ENCODE results near the gene EDRF1. TPM values are rescaled to one million over a fixed set of nuclear protein-coding genes. Genes with fewer than 3 reads are reported as not detected.

Gene EDRF1
- total and polyA plus RNA-seq, 2 of the 4 experiments (the other 2 are of a cell fraction) = 17.0 to 24.9 TPM

DNA sequence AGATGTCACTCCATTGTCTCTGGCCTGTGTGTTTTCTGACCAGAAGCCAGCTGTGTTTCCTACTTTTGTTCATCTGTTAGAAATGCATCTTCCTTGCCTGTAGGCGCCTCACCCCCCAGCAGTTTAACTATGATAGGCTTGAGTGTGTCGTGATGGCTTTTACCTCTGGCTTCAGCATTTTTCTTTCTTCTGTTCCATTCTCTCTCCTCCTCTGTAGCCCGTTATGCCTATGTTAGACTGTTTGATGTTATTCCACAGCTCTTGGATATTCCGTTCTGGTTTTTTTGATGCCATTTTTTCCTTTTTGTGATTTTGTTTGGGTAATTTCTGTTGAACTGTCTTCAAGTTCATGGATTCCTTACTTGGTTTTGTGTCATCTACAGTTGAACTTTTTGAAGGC, 38.2 kb downstream of the EDRF1 start:
- in situ Hi-C loops (cut with MboI; ENCODE audit: low sequenced_read_pairs) = no loop called here
- DNase-seq (no peak), ATAC-seq (ENCODE audit: low read depth) (no peak)
- Histone ChIP-seq H3K4me2 (ENCODE audit: low read depth, low read length) (no peak overlapping the region), H3K27ac (ENCODE audit: insufficient read depth, low read length) (no peak overlapping the region), H2BK20ac (ENCODE audit: low read depth, low read length) (no peak overlapping the region), H3K4me3 (ENCODE audit: insufficient read depth, low read depth, low read length) (no peak overlapping the region), H3K4me1 (ENCODE audit: control insufficient read depth, insufficient read depth, low read length) (no peaks in the 10 kb centered on the region), H4K5ac (ENCODE audit: low read depth, low read length) (no peak overlapping the region), H4K20me1 (ENCODE audit: insufficient read depth, low read length) (no peaks in the 10 kb centered on the region), H3K9me3 (ENCODE audit: control insufficient read depth, insufficient read depth, low read length) (no peaks in the 10 kb centered on the region), H2AK9ac (replicated peaks; ENCODE audit: low read depth, low read length, poor library complexity) (no peak overlapping the region), H3K56ac (ENCODE audit: extremely low read depth, insufficient read depth, low read length) (no peak overlapping the region), H3K23ac (ENCODE audit: low read depth, low read length) (no peak overlapping the region), H3K4ac (ENCODE audit: low read depth, low read length) (no peak overlapping the region), H2BK5ac (ENCODE audit: low read depth, low read length, poor library complexity, severe bottlenecking) (no peak overlapping the region), H3K18ac (ENCODE audit: low read depth, low read length) (no peak overlapping the region), H2AFZ (replicated peaks; ENCODE audit: low read length, poor library complexity) (no peak overlapping the region), H3K27me3 (ENCODE audit: control insufficient read depth, insufficient read depth, low read length) (no peaks in the 10 kb centered on the region), H4K8ac (ENCODE audit: low read depth in 2 of 2, low read length in 2 of 2) (no peak overlapping the region), H2BK15ac (ENCODE audit: low read depth, low read length) (no peak overlapping the region), H3K79me1 (ENCODE audit: low read depth in 1 of 2, low read length in 2 of 2) (peaks cover 10 to 11% of the 10 kb centered on the region in 2 experiments; a peak in 2 of 4 replicates), H3K36me3 (ENCODE audit: control insufficient read depth, insufficient read depth, low read length) (peaks cover 34% of the 10 kb centered on the region), H3K9ac (ENCODE audit: low read depth, low read length) (no peak overlapping the region), H2BK120ac (ENCODE audit: low read depth, low read length) (no peak overlapping the region), H2AK5ac (ENCODE audit: low read depth, low read length) (no peak overlapping the region), H3K9me1 (ENCODE audit: insufficient read depth, low read length) (no peaks in the 10 kb centered on the region; the same call in 1 of the 2 replicates), H4K91ac (ENCODE audit: insufficient read depth, low read depth, low read length) (no peak overlapping the region), H3K14ac (replicated peaks; ENCODE audit: low read depth, low read length) (no peak overlapping the region)
- intact Hi-C loops (cut with micrococcal nuclease) = loop anchor here (5.0 kb wide), 1 partner anchor 35 kb away; no protein-coding TSS in a partner anchor
- ChIA-PET CTCF (no interaction called here), POLR2A (ENCODE audit: unreplicated experiment) (no interaction called here)
- WGBS, 2 experiments (ENCODE audit: extremely low coverage in 2 of 2, insufficient read length in 1 of 2) = no CpG with 5 or more reads among the region's 4 CpGs
- TF ChIP-seq RCOR1 (IDR thresholded peaks at IDR 0.05; ENCODE audit: insufficient replicate concordance, low read length) (no peak), POLR2A (IDR thresholded peaks at IDR 0.05; ENCODE audit: low read depth, low read length) (no peak), MAZ (IDR thresholded peaks at IDR 0.05; ENCODE audit: borderline replicate concordance, low read depth, low read length) (no peak), NFE2L2 (IDR thresholded peaks at IDR 0.05; ENCODE audit: low read depth, low read length) (no peak), BHLHE40 (IDR thresholded peaks at IDR 0.05; ENCODE audit: low read depth, low read length) (no peak), MAFK (IDR thresholded peaks at IDR 0.05; ENCODE audit: low read depth, low read length) (no peak), FOS (IDR thresholded peaks at IDR 0.05; ENCODE audit: low read depth, low read length) (no peak), CHD1 (IDR thresholded peaks at IDR 0.05; ENCODE audit: low read depth, low read length) (no peak), MXI1 (IDR thresholded peaks at IDR 0.05; ENCODE audit: borderline replicate concordance, low read depth, low read length) (no peak), SMC3 (IDR thresholded peaks at IDR 0.05; ENCODE audit: low read depth, low read length) (no peak)
- TF ChIP-seq, protein P1, sequence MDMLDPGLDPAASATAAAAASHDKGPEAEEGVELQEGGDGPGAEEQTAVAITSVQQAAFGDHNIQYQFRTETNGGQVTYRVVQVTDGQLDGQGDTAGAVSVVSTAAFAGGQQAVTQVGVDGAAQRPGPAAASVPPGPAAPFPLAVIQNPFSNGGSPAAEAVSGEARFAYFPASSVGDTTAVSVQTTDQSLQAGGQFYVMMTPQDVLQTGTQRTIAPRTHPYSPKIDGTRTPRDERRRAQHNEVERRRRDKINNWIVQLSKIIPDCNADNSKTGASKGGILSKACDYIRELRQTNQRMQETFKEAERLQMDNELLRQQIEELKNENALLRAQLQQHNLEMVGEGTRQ (IDR thresholded peaks at IDR 0.05; ENCODE audit: low read depth, low read length) = no peak
- TF ChIP-seq, protein P2, sequence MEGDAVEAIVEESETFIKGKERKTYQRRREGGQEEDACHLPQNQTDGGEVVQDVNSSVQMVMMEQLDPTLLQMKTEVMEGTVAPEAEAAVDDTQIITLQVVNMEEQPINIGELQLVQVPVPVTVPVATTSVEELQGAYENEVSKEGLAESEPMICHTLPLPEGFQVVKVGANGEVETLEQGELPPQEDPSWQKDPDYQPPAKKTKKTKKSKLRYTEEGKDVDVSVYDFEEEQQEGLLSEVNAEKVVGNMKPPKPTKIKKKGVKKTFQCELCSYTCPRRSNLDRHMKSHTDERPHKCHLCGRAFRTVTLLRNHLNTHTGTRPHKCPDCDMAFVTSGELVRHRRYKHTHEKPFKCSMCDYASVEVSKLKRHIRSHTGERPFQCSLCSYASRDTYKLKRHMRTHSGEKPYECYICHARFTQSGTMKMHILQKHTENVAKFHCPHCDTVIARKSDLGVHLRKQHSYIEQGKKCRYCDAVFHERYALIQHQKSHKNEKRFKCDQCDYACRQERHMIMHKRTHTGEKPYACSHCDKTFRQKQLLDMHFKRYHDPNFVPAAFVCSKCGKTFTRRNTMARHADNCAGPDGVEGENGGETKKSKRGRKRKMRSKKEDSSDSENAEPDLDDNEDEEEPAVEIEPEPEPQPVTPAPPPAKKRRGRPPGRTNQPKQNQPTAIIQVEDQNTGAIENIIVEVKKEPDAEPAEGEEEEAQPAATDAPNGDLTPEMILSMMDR (conservative IDR thresholded peaks at IDR 0.05; ENCODE audit: low read depth, low read length) = no peak
- TF ChIP-seq, protein P3, sequence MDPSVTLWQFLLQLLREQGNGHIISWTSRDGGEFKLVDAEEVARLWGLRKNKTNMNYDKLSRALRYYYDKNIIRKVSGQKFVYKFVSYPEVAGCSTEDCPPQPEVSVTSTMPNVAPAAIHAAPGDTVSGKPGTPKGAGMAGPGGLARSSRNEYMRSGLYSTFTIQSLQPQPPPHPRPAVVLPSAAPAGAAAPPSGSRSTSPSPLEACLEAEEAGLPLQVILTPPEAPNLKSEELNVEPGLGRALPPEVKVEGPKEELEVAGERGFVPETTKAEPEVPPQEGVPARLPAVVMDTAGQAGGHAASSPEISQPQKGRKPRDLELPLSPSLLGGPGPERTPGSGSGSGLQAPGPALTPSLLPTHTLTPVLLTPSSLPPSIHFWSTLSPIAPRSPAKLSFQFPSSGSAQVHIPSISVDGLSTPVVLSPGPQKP (IDR thresholded peaks at IDR 0.05; ENCODE audit: borderline replicate concordance, low read depth, low read length) = no peak
- BruUV-seq (replicated peaks) = no TSS peak
- dilution Hi-C loops (cut with HindIII; ENCODE audit: low sequenced_read_pairs, unreplicated experiment) = no loop called here

Measured in IMR-90 (cell line).